ENCODE measurements around the gene COQ8A.

Gene COQ8A

GRCh38 chr1:226978432-226979114 is 38.5 kb downstream of the COQ8A start:
- no peak for ATAC-seq
- TF ChIP-seq RARB (CRISPR knock-in tag; IDR thresholded peaks at IDR 0.05) = no peak
- TF ChIP-seq POU6F1 (CRISPR knock-in tag; IDR thresholded peaks at IDR 0.05; ENCODE audit: borderline replicate concordance, low read depth) = no peak
- no peak for TF ChIP-seq CSDC2 (CRISPR knock-in tag; IDR thresholded peaks at IDR 0.05)

- ATAC-seq = no peak
- TF ChIP-seq POU6F1 (CRISPR knock-in tag; IDR thresholded peaks at IDR 0.05; ENCODE audit: borderline replicate concordance, low read depth) (no peak), CREB5 (CRISPR knock-in tag; IDR thresholded peaks at IDR 0.05; ENCODE audit: low read depth) (no peak), BACH2 (CRISPR knock-in tag; IDR thresholded peaks at IDR 0.05; ENCODE audit: borderline replicate concordance) (no peak), ARNTL (CRISPR knock-in tag; IDR thresholded peaks at IDR 0.05; ENCODE audit: borderline replicate concordance, low read depth) (no peak), ZFP30 (CRISPR knock-in tag; IDR thresholded peaks at IDR 0.05) (no peak), SNAI2 (CRISPR knock-in tag; IDR thresholded peaks at IDR 0.05) (no peak), TCF4 (CRISPR knock-in tag; IDR thresholded peaks at IDR 0.05; ENCODE audit: borderline replicate concordance) (no peak), ZC3H10 (CRISPR knock-in tag; IDR thresholded peaks at IDR 0.05) (no peak), RARB (CRISPR knock-in tag; IDR thresholded peaks at IDR 0.05) (no peak), TOX (CRISPR knock-in tag; IDR thresholded peaks at IDR 0.05; ENCODE audit: borderline replicate concordance) (no peak)
Measured at GRCh38 chr1:226979115-226979516, 39.0 kb downstream of the COQ8A start.

GRCh38 chr1:226979517-226980121 is 39.5 kb downstream of the COQ8A start:
- TF ChIP-seq ZNF565 (CRISPR knock-in tag; conservative IDR thresholded peaks at IDR 0.05; ENCODE audit: low read depth) = no peak
- ATAC-seq = no peak

GRCh38 chr1:226980122-226980560 is 40.0 kb downstream of the COQ8A start:
- ATAC-seq = no peak
- TF ChIP-seq POU6F1 (CRISPR knock-in tag; IDR thresholded peaks at IDR 0.05; ENCODE audit: borderline replicate concordance, low read depth) (no peak), CSDC2 (CRISPR knock-in tag; IDR thresholded peaks at IDR 0.05) (no peak), ZNF70 (CRISPR knock-in tag; IDR thresholded peaks at IDR 0.05) (no peak), CREB5 (CRISPR knock-in tag; IDR thresholded peaks at IDR 0.05; ENCODE audit: low read depth) (no peak), TSHZ2 (CRISPR knock-in tag; IDR thresholded peaks at IDR 0.05) (no peak), ISL1 (CRISPR knock-in tag; IDR thresholded peaks at IDR 0.05) (no peak), ZC3H10 (CRISPR knock-in tag; IDR thresholded peaks at IDR 0.05) (no peak), ZFP30 (CRISPR knock-in tag; IDR thresholded peaks at IDR 0.05) (no peak), ZNF8 (CRISPR knock-in tag; IDR thresholded peaks at IDR 0.05) (no peak), PPARA (CRISPR knock-in tag; IDR thresholded peaks at IDR 0.05; ENCODE audit: borderline replicate concordance) (no peak), ZFP3 (CRISPR knock-in tag; IDR thresholded peaks at IDR 0.05) (no peak), TOX (CRISPR knock-in tag; IDR thresholded peaks at IDR 0.05; ENCODE audit: borderline replicate concordance) (no peak), CSRNP3 (CRISPR knock-in tag; IDR thresholded peaks at IDR 0.05) (no peak), ZNF565 (CRISPR knock-in tag; conservative IDR thresholded peaks at IDR 0.05; ENCODE audit: low read depth) (no peak), RARB (CRISPR knock-in tag; IDR thresholded peaks at IDR 0.05) (no peak), BACH2 (CRISPR knock-in tag; IDR thresholded peaks at IDR 0.05; ENCODE audit: borderline replicate concordance) (no peak), TCF4 (CRISPR knock-in tag; IDR thresholded peaks at IDR 0.05; ENCODE audit: borderline replicate concordance) (no peak)

All from SK-N-SH treated with all-trans-retinoic acid at 6 μM for 48 hours (cell line).